Transverse colon (tissue), 4 donors: ENCODE data around the gene PYROXD2.

Experiments used
- CTCF ChIP-seq, 5 experiments: fragments of 200-600 bp in 3 of 5; fragments of 450-650 bp in 2 of 5; sonication (generic) in 3 of 5; IDR thresholded peaks; 1 replicate in 2 of 5; 2 replicates in 3 of 5; pipeline ENCODE4 v1.5.1; 2016 to 2017; ENCODE audit warnings: antibody characterized with exemption in 5 of 5, inconsistent platforms in 3 of 5, mild to moderate bottlenecking in 2 of 5, moderate library complexity in 1 of 5
- POLR2A ChIP-seq: fragments of 450-650 bp; IDR thresholded peaks from one replicate; pipeline ENCODE4 v1.6.1; 2016; ENCODE audit warnings: antibody characterized with exemption, mild to moderate bottlenecking, moderate library complexity
- POLR2AphosphoS5 ChIP-seq, 3 donors: sonication (generic); formaldehyde crosslinking; IDR thresholded peaks; one replicate each; pipeline ENCODE4 v1.6.1; 2016; ENCODE audit warnings: antibody characterized with exemption in 3 of 3

- TF ChIP-seq CTCF (IDR thresholded peaks at IDR 0.05), result no peak
- TF ChIP-seq POLR2A, result no peak
- no peak for TF ChIP-seq POLR2AphosphoS5 (IDR thresholded peaks at IDR 0.05)
Observed at GRCh38 chr10:98337484-98337883, 77.5 kb downstream of the PYROXD2 start.
